IPS-20b (cell line): Measurements from ENCODE around the gene TNP1.

Source experiments
- H3K27ac ChIP-seq: one replicate; pipeline ENCODE4 v1.5.1; 2013; ENCODE audit warnings: low read length
- H3K27me3 ChIP-seq: 2 replicates; pipeline ENCODE4 v1.6.1; 2013; ENCODE audit warnings: mild to moderate bottlenecking, low read length, inconsistent platforms; ENCODE audit not compliant: insufficient read depth
- H3K36me3 ChIP-seq: 2 replicates; pipeline ENCODE4 v1.6.1; 2013; ENCODE audit warnings: low read depth, mild to moderate bottlenecking, inconsistent platforms, low read length, moderate library complexity; ENCODE audit not compliant: insufficient read depth
- H3K4me1 ChIP-seq: 2 replicates; pipeline ENCODE4 v1.6.1; 2013; ENCODE audit warnings: mild to moderate bottlenecking, control low read depth, inconsistent platforms, low read length, moderate library complexity; ENCODE audit not compliant: insufficient read depth
- H3K4me3 ChIP-seq: 2 replicates; pipeline ENCODE4 v1.5.1; 2013; ENCODE audit warnings: mild to moderate bottlenecking, low read length, inconsistent platforms
- H3K9ac ChIP-seq: 2 replicates; pipeline ENCODE4 v1.6.1; 2013; ENCODE audit warnings: low read depth, mild to moderate bottlenecking, inconsistent platforms, low read length, moderate library complexity
- H3K9me3 ChIP-seq: 2 replicates; pipeline ENCODE4 v1.6.1; 2013; ENCODE audit warnings: mild to moderate bottlenecking, low read depth, low read length, inconsistent platforms; ENCODE audit not compliant: insufficient read depth

Gene TNP1

DNA sequence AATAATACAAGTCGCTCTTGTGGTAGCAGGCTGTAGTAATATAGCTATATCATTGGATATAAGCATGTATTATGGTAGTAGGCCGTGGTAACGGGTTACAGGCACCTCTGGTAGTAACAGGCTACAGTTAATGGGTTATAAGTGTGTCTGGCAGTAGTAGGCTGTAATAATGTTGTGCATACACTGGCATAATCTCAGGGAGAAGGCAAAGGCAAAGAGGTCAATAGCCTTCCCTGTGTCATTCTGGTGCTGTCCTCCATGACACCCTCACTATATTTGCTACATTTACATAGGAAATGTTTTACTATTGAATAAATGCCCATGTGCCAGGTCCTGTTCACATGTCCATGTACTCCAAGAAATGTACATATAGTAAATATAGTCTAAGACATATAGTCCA lies 12.8 kb upstream of the TNP1 start:
- H3K9ac ChIP-seq = no peak overlapping the region
- no peaks in the 10 kb centered on the region for H3K9me3 ChIP-seq
- H3K27ac ChIP-seq = no peak overlapping the region
- no peaks in the 10 kb centered on the region for H3K36me3 ChIP-seq
- H3K27me3 ChIP-seq = no peaks in the 10 kb centered on the region
- H3K4me1 ChIP-seq = no peaks in the 10 kb centered on the region
- H3K4me3 ChIP-seq = no peak overlapping the region

DNA sequence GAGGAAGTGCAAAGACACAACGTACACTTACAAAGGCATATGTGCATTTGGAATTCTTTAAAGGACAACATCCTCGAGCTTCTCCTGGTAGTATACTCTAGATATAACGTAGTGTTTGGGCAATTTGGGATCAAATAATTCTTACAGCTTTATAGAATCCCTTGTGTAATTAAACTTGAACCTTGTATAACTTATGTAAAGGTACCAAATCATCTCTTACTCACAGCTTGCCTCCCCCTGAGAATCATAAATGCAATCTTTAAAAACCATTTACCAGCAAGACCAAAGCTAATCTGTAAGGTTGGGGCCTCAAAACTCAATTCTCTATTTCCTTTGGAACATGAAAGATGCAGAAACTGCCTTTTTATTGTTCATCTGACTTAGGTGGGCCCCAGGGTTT lies 12.2 kb upstream of the TNP1 start:
- H3K9ac ChIP-seq = no peak overlapping the region
- no peaks in the 10 kb centered on the region for H3K4me1 ChIP-seq
- H3K4me3 ChIP-seq = no peak overlapping the region
- H3K9me3 ChIP-seq = 0 out of 2 replicates have a peak, but pooled peaks cover 1% of the 10 kb centered on the region
- H3K27ac ChIP-seq = no peak overlapping the region
- H3K36me3 ChIP-seq = no peaks in the 10 kb centered on the region
- H3K27me3 ChIP-seq = no peaks in the 10 kb centered on the region

DNA sequence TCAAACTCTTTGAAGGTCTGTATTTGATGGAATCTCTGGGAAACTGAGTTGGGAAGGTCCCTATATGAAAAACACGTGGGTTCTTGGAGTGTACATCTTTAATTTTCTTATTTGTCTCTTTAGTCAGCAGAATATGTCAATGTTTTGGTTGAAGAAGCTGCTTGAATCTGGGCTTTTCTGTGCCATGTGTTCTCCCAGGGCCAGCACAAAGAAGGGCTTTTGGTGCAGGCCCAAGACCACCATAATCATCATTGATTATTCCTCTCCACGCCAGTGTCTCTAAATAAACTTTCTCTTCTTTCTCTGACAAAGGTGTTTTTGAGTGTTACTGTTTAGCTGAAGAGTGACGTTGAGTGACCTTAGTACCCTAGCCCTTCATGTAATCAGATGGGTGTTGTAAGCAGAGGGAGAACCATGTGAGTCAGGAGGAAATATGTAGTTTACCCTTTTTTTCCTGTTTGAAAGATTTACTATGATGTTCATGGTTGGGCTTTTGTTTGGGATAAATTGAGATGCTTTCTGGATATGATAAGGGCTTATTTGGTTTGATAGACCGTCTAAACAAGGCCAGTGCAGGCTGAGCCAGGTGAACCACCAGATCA lies 11.6 kb upstream of the TNP1 start:
- Histone ChIP-seq H3K27me3 (no peaks in the 10 kb centered on the region), H3K9me3 (peaks cover 7% of the 10 kb centered on the region), H3K4me1 (no peaks in the 10 kb centered on the region), H3K27ac (no peak overlapping the region), H3K36me3 (no peaks in the 10 kb centered on the region), H3K4me3 (no peak overlapping the region), H3K9ac (no peak overlapping the region)

DNA sequence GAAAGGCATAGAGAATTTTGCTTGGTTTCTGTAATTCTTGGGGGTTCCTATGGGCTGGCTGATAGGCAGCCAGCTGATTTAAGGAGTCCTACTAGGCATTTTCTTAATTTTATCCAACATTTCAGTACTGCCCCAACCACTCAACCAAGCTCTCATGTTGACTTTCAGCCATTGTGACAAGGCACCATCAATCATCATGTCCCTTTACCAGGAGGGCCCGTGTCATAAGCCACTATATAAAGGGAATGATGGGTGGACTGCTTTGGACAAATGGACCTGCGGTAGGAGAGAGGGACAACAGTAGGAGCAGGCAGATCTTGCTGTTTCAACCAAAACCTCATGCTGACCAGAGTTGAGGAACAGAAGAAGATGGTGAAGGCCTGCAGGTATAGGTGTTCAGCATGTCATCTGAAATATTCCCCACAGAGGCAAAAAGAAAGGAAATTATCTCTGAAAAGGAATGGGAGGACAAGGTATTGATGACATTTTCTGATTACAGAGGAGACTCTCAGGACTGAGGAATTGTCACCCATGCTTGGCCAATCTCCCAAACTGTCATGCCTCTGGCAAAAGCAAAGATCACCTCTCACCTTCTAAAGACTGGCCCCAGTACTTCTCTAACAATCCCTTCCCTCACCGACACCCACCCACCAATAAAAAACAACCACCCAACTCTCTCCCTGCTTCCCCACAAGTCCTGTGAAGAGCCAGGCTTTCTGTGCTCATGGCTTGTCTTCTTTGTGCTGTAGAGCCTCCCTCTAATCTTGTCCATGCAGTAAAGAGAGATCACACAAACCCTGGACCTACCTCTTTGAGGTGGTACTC lies 10.9 kb upstream of the TNP1 start:
- H3K27ac ChIP-seq = no peak overlapping the region
- no peaks in the 10 kb centered on the region for H3K4me1 ChIP-seq
- no peaks in the 10 kb centered on the region for H3K27me3 ChIP-seq
- no peak overlapping the region for H3K9ac ChIP-seq
- no peak overlapping the region for H3K4me3 ChIP-seq
- no peaks in the 10 kb centered on the region for H3K36me3 ChIP-seq
- H3K9me3 ChIP-seq = peaks cover 11% of the 10 kb centered on the region

DNA sequence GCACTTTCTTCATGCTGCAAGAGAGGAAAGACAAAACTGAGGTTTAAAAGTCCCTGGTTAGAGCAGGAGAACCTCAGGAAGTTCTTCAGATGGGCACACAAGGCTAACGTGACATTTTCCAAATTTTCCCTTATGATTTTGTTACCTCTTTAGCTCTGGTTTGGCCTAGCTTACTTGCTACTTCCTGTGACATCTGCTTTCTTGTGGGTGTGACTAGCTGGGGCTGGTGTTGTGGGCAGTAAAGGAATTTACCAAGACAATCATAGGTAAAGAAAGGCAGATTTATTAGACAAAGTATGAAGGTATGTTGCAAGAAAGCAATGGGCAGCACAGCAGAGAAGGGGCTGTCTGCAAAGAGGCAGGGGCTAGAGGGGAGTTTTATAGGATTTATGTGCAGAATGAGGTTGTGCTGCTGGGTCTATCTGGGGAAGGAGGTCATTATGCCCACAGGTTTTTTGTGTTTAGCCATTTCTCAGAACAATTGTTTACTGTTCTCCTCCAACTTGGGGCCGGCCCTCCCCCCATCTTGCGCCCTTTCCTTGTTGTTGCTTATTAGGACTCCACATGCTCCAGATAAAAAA lies 6.7 kb upstream of the TNP1 start:
- Histone ChIP-seq H3K9me3 (peaks cover 11% of the 10 kb centered on the region), H3K27me3 (no peaks in the 10 kb centered on the region)

DNA sequence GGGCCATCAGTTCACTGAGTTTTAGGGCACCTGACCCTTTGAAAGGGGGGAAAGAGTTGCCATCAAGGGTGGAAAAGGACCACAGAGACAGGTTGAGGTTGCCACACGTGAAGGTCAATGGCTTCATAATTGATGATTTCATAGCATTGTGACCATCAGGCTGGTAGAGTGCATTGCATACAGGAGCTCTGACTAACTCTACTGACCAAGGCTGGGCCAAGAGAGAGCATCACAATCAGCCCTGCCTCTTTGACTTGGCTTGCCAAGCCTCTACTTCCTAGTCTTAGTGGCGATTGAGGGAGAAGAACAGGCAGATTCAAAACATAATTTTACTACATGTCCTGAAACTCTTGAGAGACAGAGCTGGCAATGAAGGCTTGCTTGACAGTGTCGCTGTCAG lies 5.8 kb upstream of the TNP1 start:
- Histone ChIP-seq H3K9me3 (peaks cover 11% of the 10 kb centered on the region), H3K4me3 (no peak overlapping the region), H3K36me3 (no peaks in the 10 kb centered on the region), H3K4me1 (no peaks in the 10 kb centered on the region), H3K27ac (no peak overlapping the region), H3K27me3 (no peaks in the 10 kb centered on the region), H3K9ac (no peak overlapping the region)

More for the DNA sequence above, 6.7 kb upstream of the TNP1 start:
- H3K27ac ChIP-seq = no peak overlapping the region
- H3K4me3 ChIP-seq = no peak overlapping the region
- H3K4me1 ChIP-seq = no peaks in the 10 kb centered on the region
- no peaks in the 10 kb centered on the region for H3K36me3 ChIP-seq
- no peak overlapping the region for H3K9ac ChIP-seq

DNA sequence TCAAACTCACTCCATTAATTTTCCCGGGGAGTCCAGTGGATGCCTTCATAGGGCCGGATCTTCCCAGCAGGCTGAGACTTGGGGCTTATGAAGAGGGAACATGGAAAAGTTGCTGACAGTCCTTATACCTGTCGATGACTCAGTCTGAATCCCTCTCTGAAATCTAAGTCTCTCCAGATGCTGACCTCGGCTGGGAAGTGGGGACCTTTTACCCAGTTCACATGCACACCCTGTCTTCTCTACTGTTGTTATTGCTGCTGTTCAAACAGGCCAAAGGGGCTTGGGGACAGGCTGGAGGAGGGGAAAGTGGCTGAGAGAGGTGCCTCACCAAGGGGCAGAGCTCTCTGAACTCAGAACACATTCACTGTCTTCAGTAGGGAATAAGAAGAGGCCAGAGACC lies 4.1 kb upstream of the TNP1 start:
- no peaks in the 10 kb centered on the region for H3K36me3 ChIP-seq
- H3K27ac ChIP-seq = no peak overlapping the region
- no peak overlapping the region for H3K4me3 ChIP-seq
- no peaks in the 10 kb centered on the region for H3K4me1 ChIP-seq
- H3K9me3 ChIP-seq = peaks cover 11% of the 10 kb centered on the region
- no peak overlapping the region for H3K9ac ChIP-seq
- no peaks in the 10 kb centered on the region for H3K27me3 ChIP-seq

DNA sequence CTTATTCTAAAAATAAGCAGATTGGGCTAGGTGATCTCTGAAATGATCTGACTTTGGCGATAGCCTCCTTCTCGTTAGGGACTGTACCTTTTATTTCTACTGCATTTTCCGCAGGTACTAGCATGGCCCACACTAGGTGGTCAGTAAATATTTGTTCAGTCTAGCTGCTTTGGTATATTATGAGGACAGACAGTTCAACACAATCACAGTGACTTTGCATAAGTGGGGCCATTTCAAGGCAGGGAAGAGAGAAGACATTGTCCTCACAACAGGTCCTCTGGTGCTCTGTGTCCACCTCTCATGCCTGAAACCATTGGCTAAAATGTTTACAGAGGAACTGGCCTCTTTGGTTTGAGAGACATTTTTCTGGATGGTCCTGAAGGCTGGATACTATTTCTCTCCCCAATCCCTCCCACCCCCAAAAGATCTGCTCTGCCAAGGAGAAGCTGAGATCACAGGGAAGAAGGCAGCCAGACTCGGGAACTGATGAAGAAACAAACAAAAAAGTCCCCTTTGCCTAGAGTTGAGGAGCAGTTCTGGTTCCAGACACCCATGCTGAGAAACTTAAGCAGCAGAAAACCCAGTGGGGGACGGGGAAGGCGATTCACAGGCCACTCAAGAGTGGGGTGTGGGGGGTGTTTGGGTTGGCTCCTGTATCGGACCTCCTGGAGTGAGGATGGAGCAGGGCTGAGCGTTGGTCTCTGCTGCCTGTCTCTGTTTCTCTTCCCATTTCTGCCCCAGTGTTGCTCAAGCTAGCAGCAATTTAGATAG lies 2.9 kb upstream of the TNP1 start:
- no peaks in the 10 kb centered on the region for H3K4me1 ChIP-seq
- H3K9ac ChIP-seq = no peak overlapping the region
- H3K4me3 ChIP-seq = no peak overlapping the region
- H3K27me3 ChIP-seq = no peaks in the 10 kb centered on the region
- no peak overlapping the region for H3K27ac ChIP-seq
- H3K36me3 ChIP-seq = no peaks in the 10 kb centered on the region
- peaks cover 11% of the 10 kb centered on the region for H3K9me3 ChIP-seq

DNA sequence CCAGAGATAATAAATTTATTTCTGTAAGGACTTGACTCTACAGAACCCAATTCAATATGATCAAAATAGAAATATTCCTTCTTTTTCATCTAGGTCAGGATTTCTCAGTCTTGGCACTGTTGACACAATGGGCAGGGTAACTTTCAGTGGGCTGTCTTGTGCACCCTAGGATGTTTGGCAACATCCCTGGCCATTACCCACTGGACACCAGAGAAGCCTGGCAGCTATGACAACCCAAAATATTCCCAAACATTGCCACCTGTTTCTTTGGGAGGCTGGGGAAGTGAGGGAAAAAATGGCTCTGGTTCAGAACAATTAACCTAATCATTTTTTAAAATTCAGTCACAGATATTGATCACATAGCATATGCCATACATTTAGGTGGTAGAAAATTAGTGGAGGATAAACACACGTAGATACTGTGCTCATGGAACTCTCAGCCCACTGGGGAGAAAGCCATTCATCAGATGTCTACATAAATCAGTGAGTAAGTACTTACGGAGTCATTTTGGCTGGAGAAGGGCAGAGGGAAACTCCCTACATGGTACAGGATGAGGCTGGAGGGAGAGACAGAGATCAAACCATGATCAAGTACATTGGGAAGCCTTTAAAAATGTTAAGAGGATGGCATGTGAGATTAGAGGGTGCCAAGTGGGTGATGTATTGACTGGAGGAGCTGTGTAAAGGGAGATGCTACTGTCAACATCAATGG lies 718 bp upstream of the TNP1 start:
- Histone ChIP-seq H3K27ac (no peak overlapping the region), H3K4me1 (peaks cover 4% of the 10 kb centered on the region; the same call in 1 of the 2 replicates), H3K27me3 (no peaks in the 10 kb centered on the region), H3K36me3 (no peaks in the 10 kb centered on the region), H3K4me3 (no peak overlapping the region), H3K9me3 (no peaks in the 10 kb centered on the region), H3K9ac (no peak overlapping the region)

DNA sequence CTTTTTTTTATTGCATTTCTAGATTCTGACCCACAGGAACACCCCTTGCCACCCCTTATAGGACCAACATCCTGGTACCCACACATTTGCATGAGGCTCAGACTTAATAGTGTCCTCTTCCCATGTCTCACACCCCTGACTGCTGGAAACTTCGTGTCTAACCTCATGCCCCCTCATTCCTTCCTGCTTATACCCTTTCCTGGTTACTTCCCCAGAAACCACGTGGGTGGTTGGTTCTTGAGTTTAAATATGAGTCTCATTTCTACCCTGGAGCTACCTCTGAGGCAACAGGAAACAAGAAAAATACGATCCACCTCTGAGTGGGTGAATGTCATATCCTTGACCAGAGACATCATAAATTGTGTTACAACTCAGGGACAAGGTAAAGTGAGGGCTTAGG lies 1.6 kb downstream of the TNP1 start:
- Histone ChIP-seq H3K27me3 (no peaks in the 10 kb centered on the region), H3K4me3 (no peak overlapping the region), H3K9me3 (no peaks in the 10 kb centered on the region), H3K36me3 (no peaks in the 10 kb centered on the region), H3K4me1 (peaks cover 4% of the 10 kb centered on the region; the same call in 1 of the 2 replicates), H3K9ac (no peak overlapping the region), H3K27ac (no peak overlapping the region)

DNA sequence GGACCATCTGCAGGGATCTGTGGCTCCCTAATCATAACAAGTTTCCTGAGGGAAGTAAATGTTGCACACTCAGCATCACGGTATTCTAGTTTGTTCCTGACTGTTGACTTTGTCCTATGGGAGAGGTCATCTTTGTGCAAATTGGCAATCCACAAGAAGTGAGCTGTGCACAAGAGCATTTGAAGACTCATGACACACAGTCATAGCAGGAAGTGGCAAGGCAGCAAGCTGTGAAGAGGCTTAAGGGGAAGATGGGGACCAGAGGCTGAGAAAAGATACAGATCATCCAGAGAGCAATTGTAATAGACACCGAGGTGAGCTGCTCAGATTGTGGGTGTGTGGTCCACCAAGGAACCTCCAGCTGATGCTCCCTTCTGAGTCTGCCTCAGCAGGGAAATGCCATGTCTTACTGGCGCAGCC lies 2.7 kb downstream of the TNP1 start:
- Histone ChIP-seq H3K27me3 (no peaks in the 10 kb centered on the region), H3K36me3 (no peaks in the 10 kb centered on the region), H3K27ac (no peak overlapping the region), H3K9me3 (no peaks in the 10 kb centered on the region), H3K9ac (no peak overlapping the region), H3K4me3 (no peak overlapping the region), H3K4me1 (peaks cover 4% of the 10 kb centered on the region; the same call in 1 of the 2 replicates)
